ENCODE results near the gene NSMCE1. TPM values are rescaled to one million over a fixed set of nuclear protein-coding genes. Genes with fewer than 3 reads are reported as not detected.

NSMCE1 gene
- total and polyA plus RNA-seq, 2 of the 8 experiments (the other 6 are each of a cell fraction or from before 2014, with no cell fraction given): 8.1 to 16.6 TPM

DNA sequence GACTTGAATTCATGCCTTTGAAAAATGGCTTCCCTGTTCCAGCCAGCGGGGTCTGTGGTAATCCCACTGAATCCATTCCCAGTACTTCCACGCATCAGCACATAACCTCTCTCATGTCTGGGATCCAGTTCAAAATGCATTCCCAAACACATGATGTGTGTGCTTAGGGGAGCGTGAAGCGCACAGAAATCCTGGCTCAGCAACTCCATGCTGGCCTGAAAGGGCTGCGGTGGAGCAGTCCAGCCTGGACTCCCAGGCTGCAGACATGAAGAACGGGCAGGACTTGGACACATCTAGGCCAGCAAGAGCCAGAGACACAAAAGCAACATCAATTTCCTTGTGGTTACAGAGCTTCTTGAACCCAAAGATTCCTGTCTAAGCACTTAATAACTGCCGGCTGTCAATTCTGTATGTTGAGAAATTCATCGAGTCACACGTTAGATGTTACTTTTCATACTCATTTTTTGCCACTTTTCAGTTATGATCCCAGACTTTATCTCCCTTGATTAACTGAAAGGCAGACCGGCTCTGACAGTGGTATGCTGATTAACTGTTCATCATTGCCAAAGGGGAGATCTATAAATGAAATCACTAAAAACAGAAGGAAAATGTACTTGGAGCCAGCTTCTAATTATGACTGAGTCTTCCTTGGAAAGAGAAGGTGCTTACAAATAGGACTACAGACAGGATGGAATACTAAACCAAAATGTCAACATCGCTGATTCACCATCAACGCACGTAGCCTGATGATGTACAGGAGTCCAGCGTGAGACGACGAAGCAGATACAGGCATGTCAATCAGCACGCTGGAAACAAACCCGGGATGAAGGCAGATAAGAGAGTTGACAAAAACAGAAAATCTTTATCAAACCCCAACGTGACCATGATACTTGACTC is 23.0 kb downstream of the NSMCE1 start:
- no peak overlapping the region for H2BK20ac ChIP-seq (ENCODE audit: low read length)
- H3K27ac ChIP-seq (ENCODE audit: low read depth, low read length): no peak overlapping the region
- no peaks in the 10 kb centered on the region for H3K79me2 ChIP-seq (ENCODE audit: control insufficient read depth in 1 of 2, insufficient read depth in 2 of 2, low read length in 2 of 2)
- H2BK5ac ChIP-seq (ENCODE audit: low read depth, low read length): no peak overlapping the region
- no peaks in the 10 kb centered on the region for H3K79me1 ChIP-seq (ENCODE audit: low read depth, low read length)
- no peak for DNase-seq (ENCODE audit: low read depth in 1 of 2, low spot score in 2 of 2)
- H3K4me3 ChIP-seq (ENCODE audit: extremely low read depth in 1 of 4, insufficient read depth in 2 of 4, low read depth in 3 of 4, low read length in 4 of 4): no peak overlapping the region
- no peak overlapping the region for H3K9ac ChIP-seq (replicated peaks in 1 of 4; ENCODE audit: extremely low read depth in 1 of 4, low read depth in 3 of 4, low read length in 3 of 4)
- ChIA-PET POLR2A (ENCODE audit: partially characterized antibody) (no interaction called here), CTCF (ENCODE audit: partially characterized antibody) (interaction anchor here (1.4 to 17.4 kb wide), 3 partner anchors 12 to 124 kb away, joined by 3 to 241 read pairs (median 37); no protein-coding TSS in a partner anchor)
- H3K23ac ChIP-seq (ENCODE audit: insufficient read length): no peak overlapping the region
- H4K5ac ChIP-seq (ENCODE audit: insufficient read length, low read depth, low read length): no peak overlapping the region
- H3K14ac ChIP-seq (ENCODE audit: insufficient read length): no peak overlapping the region
- H2AK5ac ChIP-seq (ENCODE audit: low read depth, low read length): no peak overlapping the region
- no peak overlapping the region for H2BK12ac ChIP-seq (ENCODE audit: low read depth, low read length)
- H3K56ac ChIP-seq (replicated peaks; ENCODE audit: insufficient read length, low read depth, low read length): no peak overlapping the region
- no peak overlapping the region for H2BK15ac ChIP-seq (ENCODE audit: low read length)
- H3K18ac ChIP-seq (ENCODE audit: extremely low read depth, low read length): no peak overlapping the region
- peaks cover 0 to 6% (median 3%) of the 10 kb centered on the region in 4 experiments; a peak in 3 of 7 replicates for H3K4me1 ChIP-seq (replicated peaks in 1 of 4; ENCODE audit: control insufficient read depth in 3 of 4, insufficient read depth in 4 of 4, low read length in 3 of 4)
- H2AFZ ChIP-seq (ENCODE audit: low read length): no peak overlapping the region
- 92% methylated on average over 19 of the region's 19 CpGs; no CpG with 5 or more reads in 1 of the 2 experiments for WGBS, 2 experiments (ENCODE audit: extremely low coverage in 1 of 2, insufficient coverage in 1 of 2, insufficient read length in 1 of 2, insufficient replicate concordance in 2 of 2, low coverage in 1 of 2, low lambda C conversion rate in 2 of 2, missing lambda C conversion rate in 1 of 2)
- H2BK120ac ChIP-seq (replicated peaks; ENCODE audit: low read depth, low read length): no peak overlapping the region
- H3K4ac ChIP-seq (replicated peaks; ENCODE audit: insufficient read length, low read depth, low read length): no peak overlapping the region
- no peak overlapping the region for H4K91ac ChIP-seq (replicated peaks; ENCODE audit: insufficient read length, low read length)
- no peaks in the 10 kb centered on the region for H3K27me3 ChIP-seq (replicated peaks in 1 of 4; ENCODE audit: control insufficient read depth in 3 of 4, extremely low read depth in 1 of 4, insufficient read depth in 3 of 4, low read length in 3 of 4)
- H3K23me2 ChIP-seq (ENCODE audit: low read depth, low read length): no peaks in the 10 kb centered on the region
- no peaks in the 10 kb centered on the region for H3K9me3 ChIP-seq (ENCODE audit: insufficient read depth in 2 of 2, low read depth in 1 of 2, low read length in 1 of 2)
- no peaks in the 10 kb centered on the region for H3K36me3 ChIP-seq (ENCODE audit: control insufficient read depth in 2 of 4, insufficient read depth in 4 of 4, low read length in 3 of 4)
- H4K8ac ChIP-seq (ENCODE audit: extremely low read depth, insufficient read depth, low read length): no peak overlapping the region
- FAIRE-seq: no peak
- no peak overlapping the region for H3K4me2 ChIP-seq (ENCODE audit: insufficient read depth in 1 of 2, low read depth in 2 of 2, low read length in 2 of 2)
- H4K20me1 ChIP-seq (replicated peaks in 1 of 2; ENCODE audit: control insufficient read depth in 1 of 2, insufficient read depth in 2 of 2, low read length in 2 of 2): no peaks in the 10 kb centered on the region
- no peak for TF ChIP-seq NANOG (IDR thresholded peaks at IDR 0.05; ENCODE audit: insufficient read depth, low read depth, low read length, poor library complexity, severe bottlenecking)
- TF ChIP-seq TBP (IDR thresholded peaks at IDR 0.05; ENCODE audit: low read depth, low read length): no peak
- no peak for TF ChIP-seq KDM5A (IDR thresholded peaks at IDR 0.05; ENCODE audit: low read length)
- TF ChIP-seq MAFK (IDR thresholded peaks at IDR 0.05; ENCODE audit: low read depth, low read length): no peak
- no peak for TF ChIP-seq SP4 (IDR thresholded peaks at IDR 0.05; ENCODE audit: low read length)
- TF ChIP-seq EP300 (IDR thresholded peaks at IDR 0.05; ENCODE audit: borderline replicate concordance in 1 of 2, low read depth in 2 of 2, low read length in 2 of 2): no peak
- TF ChIP-seq RXRA (IDR thresholded peaks at IDR 0.05; ENCODE audit: insufficient read depth, low read depth, low read length): no peak
- TF ChIP-seq TEAD4 (IDR thresholded peaks at IDR 0.05; ENCODE audit: low read depth, low read length): no peak
- no peak for TF ChIP-seq ZNF274 (IDR thresholded peaks at IDR 0.05; ENCODE audit: borderline replicate concordance, extremely low read depth, low read length)
- TF ChIP-seq BRCA1 (IDR thresholded peaks at IDR 0.05; ENCODE audit: low read depth, low read length): no peak
- TF ChIP-seq CEBPB (IDR thresholded peaks at IDR 0.05; ENCODE audit: low read depth, low read length): no peak
- TF ChIP-seq SRF (IDR thresholded peaks at IDR 0.05; ENCODE audit: low read depth, low read length): no peak
- TF ChIP-seq RAD21 (IDR thresholded peaks at IDR 0.05 in 1 of 2, conservative IDR thresholded peaks at IDR 0.05 in 1 of 2; ENCODE audit: low read depth in 2 of 2, low read length in 2 of 2): no peak

All from H1 (cell line).